HFFc6 (cell line): ENCODE data around the gene CACNA2D2. TPM values are rescaled to one million over a fixed set of nuclear protein-coding genes. Genes with fewer than 3 reads are reported as not detected.

Source experiments
- DNase-seq: peaks from one replicate; pipeline ENCODE4 v3.0.0-alpha.2; 2018
- H3K27ac Mint-ChIP-seq: 2 replicates; pipeline ENCODE4 v1.8.0; 2020; ENCODE audit warnings: mild to moderate bottlenecking, mixed read lengths
- H3K27me3 Mint-ChIP-seq: 2 replicates; pipeline ENCODE4 v1.8.0; 2021; ENCODE audit warnings: mild to moderate bottlenecking, moderate library complexity, mixed read lengths; ENCODE audit not compliant: insufficient read depth
- H3K36me3 Mint-ChIP-seq: 2 replicates; pipeline ENCODE4 v1.8.0; 2021; ENCODE audit warnings: low read depth, mixed read lengths
- H3K4me1 Mint-ChIP-seq: 2 replicates; pipeline ENCODE4 v1.8.0; 2020; ENCODE audit warnings: low read depth, mixed read lengths
- H3K4me3 Mint-ChIP-seq: 2 replicates; pipeline ENCODE4 v1.8.0; 2020; ENCODE audit warnings: mild to moderate bottlenecking, moderate library complexity, mixed read lengths
- H3K9me3 Mint-ChIP-seq: 2 replicates; pipeline ENCODE4 v1.8.0; 2020; ENCODE audit warnings: mild to moderate bottlenecking, mixed read lengths
- total RNA-seq, 6 experiments: library from RNA; stranded (reverse); fragmentation: NEBNext Ultra II Directional; extraction: Animal tissue kit (Norgen Biotek cat#: 25700); gene quantifications; 2 replicates in 1 of 6; 3 replicates in 5 of 6; pipeline ENCODE4 v1.2.3, GENCODE V29; 2021
- TF ChIP-seq, protein P1 (sequence below): fragments of 200-600 bp; sonication (generic); IDR thresholded peaks from 2 replicates; pipeline ENCODE4 v1.5.0; 2021; ENCODE audit warnings: antibody characterized with exemption, mild to moderate bottlenecking

CACNA2D2 gene
- total RNA-seq, 6 experiments from 2014 or later = 0.09 TPM; not detected in 5

DNA sequence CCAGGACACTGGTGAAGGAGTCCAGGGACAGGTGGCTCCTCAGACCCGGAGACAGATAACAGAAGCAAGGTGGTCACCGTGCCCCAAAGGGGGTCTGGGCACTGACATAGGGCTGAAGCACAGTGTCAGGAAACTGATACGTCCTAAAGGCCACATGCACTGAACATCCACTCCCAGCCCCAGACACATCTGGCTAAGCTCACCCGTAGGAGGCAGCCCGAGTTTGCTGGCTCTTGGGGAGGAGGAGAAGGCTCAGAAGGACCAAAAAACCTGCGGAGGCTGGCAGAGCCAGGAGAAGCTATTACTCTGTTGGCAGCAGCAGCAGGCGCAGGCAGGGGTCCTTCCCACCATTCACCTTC, 1.2 kb downstream of the CACNA2D2 start:
- Mint-ChIP-seq H3K27me3 (peaks cover 35% of the 10 kb centered on the region), H3K36me3 (no peaks in the 10 kb centered on the region), H3K4me1 (no peaks in the 10 kb centered on the region), H3K9me3 (no peaks in the 10 kb centered on the region), H3K4me3 (no peak overlapping the region), H3K27ac (no peak overlapping the region)
- no peak for DNase-seq
- TF ChIP-seq, protein P1, sequence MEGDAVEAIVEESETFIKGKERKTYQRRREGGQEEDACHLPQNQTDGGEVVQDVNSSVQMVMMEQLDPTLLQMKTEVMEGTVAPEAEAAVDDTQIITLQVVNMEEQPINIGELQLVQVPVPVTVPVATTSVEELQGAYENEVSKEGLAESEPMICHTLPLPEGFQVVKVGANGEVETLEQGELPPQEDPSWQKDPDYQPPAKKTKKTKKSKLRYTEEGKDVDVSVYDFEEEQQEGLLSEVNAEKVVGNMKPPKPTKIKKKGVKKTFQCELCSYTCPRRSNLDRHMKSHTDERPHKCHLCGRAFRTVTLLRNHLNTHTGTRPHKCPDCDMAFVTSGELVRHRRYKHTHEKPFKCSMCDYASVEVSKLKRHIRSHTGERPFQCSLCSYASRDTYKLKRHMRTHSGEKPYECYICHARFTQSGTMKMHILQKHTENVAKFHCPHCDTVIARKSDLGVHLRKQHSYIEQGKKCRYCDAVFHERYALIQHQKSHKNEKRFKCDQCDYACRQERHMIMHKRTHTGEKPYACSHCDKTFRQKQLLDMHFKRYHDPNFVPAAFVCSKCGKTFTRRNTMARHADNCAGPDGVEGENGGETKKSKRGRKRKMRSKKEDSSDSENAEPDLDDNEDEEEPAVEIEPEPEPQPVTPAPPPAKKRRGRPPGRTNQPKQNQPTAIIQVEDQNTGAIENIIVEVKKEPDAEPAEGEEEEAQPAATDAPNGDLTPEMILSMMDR = no peak

- TF ChIP-seq, protein P1 = no peak
- Mint-ChIP-seq H3K27ac (no peak overlapping the region), H3K4me3 (no peak overlapping the region), H3K36me3 (no peaks in the 10 kb centered on the region), H3K27me3 (peaks cover 46% of the 10 kb centered on the region), H3K9me3 (no peaks in the 10 kb centered on the region), H3K4me1 (no peaks in the 10 kb centered on the region)
- DNase-seq = no peak
Observed at GRCh38 chr3:50495609-50496423, 7.6 kb downstream of the CACNA2D2 start.

DNA sequence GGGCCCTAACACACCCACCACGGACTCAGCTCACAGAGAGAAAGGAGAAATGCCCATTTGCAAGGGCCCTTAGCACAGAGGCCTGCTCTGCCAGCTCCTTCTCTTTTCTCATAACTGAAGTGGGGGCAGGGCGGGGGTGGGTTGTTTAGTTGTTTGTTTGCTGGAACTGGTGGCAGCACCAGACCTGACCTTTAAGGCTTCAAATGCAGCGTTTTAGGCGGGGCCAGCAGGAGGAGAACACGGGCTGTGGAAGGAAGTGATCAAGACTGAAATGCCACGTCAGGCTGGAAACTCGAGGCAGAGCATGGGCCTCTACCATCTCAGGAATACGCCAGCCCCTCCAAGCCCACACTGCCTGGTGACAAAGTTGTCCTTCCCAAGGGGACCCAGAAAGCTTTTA, 9.3 kb downstream of the CACNA2D2 start:
- H3K4me3 Mint-ChIP-seq = no peak overlapping the region
- H3K27me3 Mint-ChIP-seq = peaks cover 46% of the 10 kb centered on the region
- TF ChIP-seq, protein P1 = no peak
- no peaks in the 10 kb centered on the region for H3K36me3 Mint-ChIP-seq
- no peaks in the 10 kb centered on the region for H3K9me3 Mint-ChIP-seq
- no peaks in the 10 kb centered on the region for H3K4me1 Mint-ChIP-seq
- no peak for DNase-seq
- no peak overlapping the region for H3K27ac Mint-ChIP-seq

DNA sequence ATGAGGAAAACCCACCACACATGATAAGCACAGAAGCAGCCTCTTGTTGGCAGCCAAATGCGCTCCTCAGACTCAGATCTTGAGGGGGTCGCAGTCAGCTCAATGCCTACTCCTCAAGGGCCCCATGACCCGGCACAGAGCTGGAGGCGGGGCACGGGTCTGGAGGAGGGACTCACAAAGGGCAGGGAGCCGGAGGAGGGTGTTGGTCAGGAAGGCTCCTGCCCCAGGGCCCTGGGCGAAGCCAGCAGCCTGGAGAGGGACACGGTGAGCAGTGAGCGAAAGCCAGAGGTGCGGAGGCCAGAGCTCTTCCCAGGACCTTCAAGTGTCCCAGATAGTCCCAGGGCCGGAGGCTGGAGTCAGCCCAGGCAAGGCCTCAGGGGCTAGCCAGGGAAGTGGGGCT, 9.8 kb downstream of the CACNA2D2 start:
- Mint-ChIP-seq H3K9me3 (no peaks in the 10 kb centered on the region), H3K27ac (no peak overlapping the region), H3K4me1 (no peaks in the 10 kb centered on the region), H3K36me3 (no peaks in the 10 kb centered on the region), H3K27me3 (peaks cover 45% of the 10 kb centered on the region), H3K4me3 (no peak overlapping the region)
- TF ChIP-seq, protein P1 = no peak
- no peak for DNase-seq

- Mint-ChIP-seq H3K27ac (no peak overlapping the region), H3K4me3 (no peak overlapping the region), H3K27me3 (peaks cover 47% of the 10 kb centered on the region), H3K4me1 (no peaks in the 10 kb centered on the region), H3K36me3 (no peaks in the 10 kb centered on the region), H3K9me3 (no peaks in the 10 kb centered on the region)
- DNase-seq = no peak
- TF ChIP-seq, protein P1 = no peak
Observed at GRCh38 chr3:50493086-50493485, 10.3 kb downstream of the CACNA2D2 start.
